Ascending aorta (tissue), 2 donors: Measurements from ENCODE around the gene IKBIP. TPM values are rescaled to one million over a fixed set of nuclear protein-coding genes. Genes with fewer than 3 reads are reported as not detected.

Experiments used
- DNase-seq, 2 donors: peaks; one replicate each; pipeline ENCODE4 v3.0.0-alpha.2; 2019; ENCODE audit warnings: low spot score in 2 of 2
- H3K27ac ChIP-seq, 2 donors: fragments of 200-600 bp; sonication (generic); one replicate each; pipeline ENCODE4 v1.5.1; 2016 to 2017; ENCODE audit warnings: mild to moderate bottlenecking in 1 of 2
- H3K27me3 ChIP-seq: fragments of 200-600 bp; sonication (generic); one replicate; pipeline ENCODE4 v1.5.1; 2017
- H3K36me3 ChIP-seq, 2 donors: fragments of 200-600 bp; sonication (generic); one replicate each; pipeline ENCODE4 v1.5.1; 2016
- H3K4me1 ChIP-seq, 2 donors: fragments of 200-600 bp; sonication (generic); one replicate each; pipeline ENCODE4 v1.5.1; 2016 to 2017; ENCODE audit warnings: mild to moderate bottlenecking in 1 of 2
- H3K4me3 ChIP-seq, 2 donors: fragments of 200-600 bp; sonication (generic); one replicate each; pipeline ENCODE4 v1.5.1; 2016 to 2017; ENCODE audit warnings: mild to moderate bottlenecking in 1 of 2
- H3K9me3 ChIP-seq, 2 donors: fragments of 200-600 bp; sonication (generic); one replicate each; pipeline ENCODE4 v1.5.1; 2016
- CTCF ChIP-seq, 3 experiments: fragments of 200-600 bp in 2 of 3; fragments of 450-650 bp in 1 of 3; sonication (generic) in 2 of 3; IDR thresholded peaks; one replicate each; pipeline ENCODE4 v1.5.1; 2016 to 2019; ENCODE audit warnings: antibody characterized with exemption in 3 of 3, mild to moderate bottlenecking in 1 of 3, moderate library complexity in 1 of 3
- intact Hi-C: fragments of 100-400 bp; cut with DNase I; formaldehyde crosslinking; loops from one replicate; pipeline ENCODE4 v1.15.1; 2023
- total RNA-seq: library from RNA; depleted of rRNA; stranded (reverse); fragments of >200 nt; gene quantifications from one replicate; pipeline ENCODE4 v1.1.0, GENCODE V29; 2016

Gene IKBIP
- total RNA-seq, 1 donor from 2014 or later, result 12.3 TPM

- Histone ChIP-seq H3K4me1 (no peaks in the 10 kb centered on the region), H3K27me3 (no peaks in the 10 kb centered on the region), H3K4me3 (no peak overlapping the region), H3K9me3 (no peaks in the 10 kb centered on the region), H3K36me3 (no peaks in the 10 kb centered on the region), H3K27ac (no peak overlapping the region)
- intact Hi-C loops, result no loop called here
- TF ChIP-seq CTCF (IDR thresholded peaks at IDR 0.05), result no peak
- DNase-seq, result no peak
These were observed 8.8 kb downstream of the IKBIP start for GRCh38 chr12:98635657-98636323.

GRCh38 chr12:98618952-98619351, 25.6 kb downstream of the IKBIP start:
- Histone ChIP-seq H3K4me1 (no peaks in the 10 kb centered on the region), H3K27me3 (no peaks in the 10 kb centered on the region), H3K36me3 (no peaks in the 10 kb centered on the region), H3K27ac (no peak overlapping the region), H3K4me3 (no peak overlapping the region), H3K9me3 (no peaks in the 10 kb centered on the region)
- intact Hi-C loops, result no loop called here
- TF ChIP-seq CTCF (IDR thresholded peaks at IDR 0.05), result no peak
- DNase-seq, result no peak

- no peak overlapping the region for H3K4me3 ChIP-seq
- no peaks in the 10 kb centered on the region for H3K9me3 ChIP-seq
- H3K27me3 ChIP-seq, result no peaks in the 10 kb centered on the region
- DNase-seq, result no peak
- H3K36me3 ChIP-seq, result no peaks in the 10 kb centered on the region
- no peak overlapping the region for H3K27ac ChIP-seq
- TF ChIP-seq CTCF (IDR thresholded peaks at IDR 0.05), result no peak
- H3K4me1 ChIP-seq, result no peaks in the 10 kb centered on the region
- intact Hi-C loops, result no loop called here
These were observed 31.8 kb downstream of the IKBIP start for GRCh38 chr12:98612696-98613334.

GRCh38 chr12:98610596-98610995, 34.0 kb downstream of the IKBIP start:
- H3K36me3 ChIP-seq, result no peaks in the 10 kb centered on the region
- no peak overlapping the region for H3K27ac ChIP-seq
- H3K4me1 ChIP-seq, result no peaks in the 10 kb centered on the region
- TF ChIP-seq CTCF (IDR thresholded peaks at IDR 0.05), result no peak
- H3K4me3 ChIP-seq, result no peak overlapping the region
- DNase-seq, result no peak
- no peaks in the 10 kb centered on the region for H3K27me3 ChIP-seq
- H3K9me3 ChIP-seq, result no peaks in the 10 kb centered on the region
- intact Hi-C loops, result no loop called here

- no peaks in the 10 kb centered on the region for H3K27me3 ChIP-seq
- no peak overlapping the region for H3K27ac ChIP-seq
- peaks cover 23 to 32% of the 10 kb centered on the region in 2 donors for H3K36me3 ChIP-seq
- intact Hi-C loops, result no loop called here
- H3K4me3 ChIP-seq, result no peak overlapping the region
- no peak for TF ChIP-seq CTCF (IDR thresholded peaks at IDR 0.05)
- H3K4me1 ChIP-seq, result no peaks in the 10 kb centered on the region
- no peak for DNase-seq
- no peaks in the 10 kb centered on the region for H3K9me3 ChIP-seq
These were observed 38.1 kb downstream of the IKBIP start for GRCh38 chr12:98606359-98606988.
